ENCODE data around the gene PAPOLA. TPM values are rescaled to one million over a fixed set of nuclear protein-coding genes. Genes with fewer than 3 reads are reported as not detected.

PAPOLA gene
- total and polyA plus RNA-seq, 2 of the 4 experiments (the other 2 are of a cell fraction) = 73.8 to 128 TPM

DNA sequence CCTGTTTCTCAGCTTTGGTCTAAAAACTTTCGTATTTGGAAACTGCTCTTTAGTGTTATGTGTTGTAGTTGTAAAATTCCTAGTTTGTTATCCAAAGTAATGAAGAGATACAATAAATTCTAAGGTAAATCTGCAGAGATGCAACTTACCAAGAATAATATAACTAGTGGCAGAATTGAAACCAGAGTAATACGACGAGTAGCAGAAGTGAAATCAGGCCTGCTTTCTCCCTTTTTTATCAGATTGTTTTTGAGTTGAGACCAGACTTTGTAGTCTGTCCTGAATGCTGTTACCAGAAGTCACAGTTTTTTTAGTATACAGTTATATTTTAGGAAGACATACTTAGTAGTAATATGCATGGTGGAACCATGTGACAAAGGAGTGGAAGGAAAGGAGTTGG, 12.5 kb downstream of the PAPOLA start:
- in situ Hi-C loops (cut with MboI; ENCODE audit: low sequenced_read_pairs) = no loop called here
- dilution Hi-C loops (cut with HindIII; ENCODE audit: low sequenced_read_pairs, unreplicated experiment) = no loop called here
- ATAC-seq (ENCODE audit: low read depth) = no peak

More for the DNA sequence above, 12.5 kb downstream of the PAPOLA start:
- H2BK120ac ChIP-seq (ENCODE audit: low read depth, low read length) = no peak overlapping the region
- no peak overlapping the region for H2AK9ac ChIP-seq (replicated peaks; ENCODE audit: low read depth, low read length, poor library complexity)
- H3K27ac ChIP-seq (ENCODE audit: insufficient read depth, low read length) = no peak overlapping the region
- intact Hi-C loops (cut with micrococcal nuclease) = no loop called here
- H3K9me1 ChIP-seq (ENCODE audit: insufficient read depth, low read length) = peaks cover 2% of the 10 kb centered on the region; the same call in 1 of the 2 replicates
- H4K20me1 ChIP-seq (ENCODE audit: insufficient read depth, low read length) = peaks cover 91% of the 10 kb centered on the region
- H3K4me1 ChIP-seq (ENCODE audit: control insufficient read depth, insufficient read depth, low read length) = peaks cover 4% of the 10 kb centered on the region
- H2BK15ac ChIP-seq (ENCODE audit: low read depth, low read length) = no peak overlapping the region
- no peak overlapping the region for H4K8ac ChIP-seq (ENCODE audit: low read depth in 2 of 2, low read length in 2 of 2)
- POLR2A ChIA-PET (ENCODE audit: unreplicated experiment) = no interaction called here
- CTCF ChIA-PET = no interaction called here
- no peak overlapping the region for H2BK20ac ChIP-seq (ENCODE audit: low read depth, low read length)
- H3K36me3 ChIP-seq (ENCODE audit: control insufficient read depth, insufficient read depth, low read length) = no peaks in the 10 kb centered on the region
- H3K27me3 ChIP-seq (ENCODE audit: control insufficient read depth, insufficient read depth, low read length) = no peaks in the 10 kb centered on the region
- H3K14ac ChIP-seq (replicated peaks; ENCODE audit: low read depth, low read length) = no peak overlapping the region
- no peak overlapping the region for H3K4me3 ChIP-seq (ENCODE audit: insufficient read depth, low read depth, low read length)
- no peak overlapping the region for H3K56ac ChIP-seq (ENCODE audit: extremely low read depth, insufficient read depth, low read length)
- no peak for DNase-seq
- no peak overlapping the region for H4K91ac ChIP-seq (ENCODE audit: insufficient read depth, low read depth, low read length)
- no peak overlapping the region for H3K18ac ChIP-seq (ENCODE audit: low read depth, low read length)
- H3K23ac ChIP-seq (ENCODE audit: low read depth, low read length) = no peak overlapping the region
- WGBS, 2 experiments (ENCODE audit: extremely low coverage in 2 of 2, insufficient read length in 1 of 2) = no CpG with 5 or more reads among the region's 3 CpGs
- no peak overlapping the region for H4K5ac ChIP-seq (ENCODE audit: low read depth, low read length)
- no peak overlapping the region for H2BK5ac ChIP-seq (ENCODE audit: low read depth, low read length, poor library complexity, severe bottlenecking)
- BruUV-seq (replicated peaks) = no TSS peak
- H2AFZ ChIP-seq (replicated peaks; ENCODE audit: low read length, poor library complexity) = no peak overlapping the region
- no peak overlapping the region for H3K9ac ChIP-seq (ENCODE audit: low read depth, low read length)
- H3K79me1 ChIP-seq (ENCODE audit: low read depth in 1 of 2, low read length in 2 of 2) = peaks cover 1 to 32% of the 10 kb centered on the region in 2 experiments
- TF ChIP-seq, protein P1, sequence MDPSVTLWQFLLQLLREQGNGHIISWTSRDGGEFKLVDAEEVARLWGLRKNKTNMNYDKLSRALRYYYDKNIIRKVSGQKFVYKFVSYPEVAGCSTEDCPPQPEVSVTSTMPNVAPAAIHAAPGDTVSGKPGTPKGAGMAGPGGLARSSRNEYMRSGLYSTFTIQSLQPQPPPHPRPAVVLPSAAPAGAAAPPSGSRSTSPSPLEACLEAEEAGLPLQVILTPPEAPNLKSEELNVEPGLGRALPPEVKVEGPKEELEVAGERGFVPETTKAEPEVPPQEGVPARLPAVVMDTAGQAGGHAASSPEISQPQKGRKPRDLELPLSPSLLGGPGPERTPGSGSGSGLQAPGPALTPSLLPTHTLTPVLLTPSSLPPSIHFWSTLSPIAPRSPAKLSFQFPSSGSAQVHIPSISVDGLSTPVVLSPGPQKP (IDR thresholded peaks at IDR 0.05; ENCODE audit: borderline replicate concordance, low read depth, low read length) = no peak
- no peak for TF ChIP-seq MXI1 (IDR thresholded peaks at IDR 0.05; ENCODE audit: borderline replicate concordance, low read depth, low read length)
- TF ChIP-seq CEBPB (IDR thresholded peaks at IDR 0.05; ENCODE audit: low read depth, low read length) = no peak
- TF ChIP-seq NFE2L2 (IDR thresholded peaks at IDR 0.05; ENCODE audit: low read depth, low read length) = no peak
- no peak for TF ChIP-seq SMC3 (IDR thresholded peaks at IDR 0.05; ENCODE audit: low read depth, low read length)
- TF ChIP-seq, protein P2, sequence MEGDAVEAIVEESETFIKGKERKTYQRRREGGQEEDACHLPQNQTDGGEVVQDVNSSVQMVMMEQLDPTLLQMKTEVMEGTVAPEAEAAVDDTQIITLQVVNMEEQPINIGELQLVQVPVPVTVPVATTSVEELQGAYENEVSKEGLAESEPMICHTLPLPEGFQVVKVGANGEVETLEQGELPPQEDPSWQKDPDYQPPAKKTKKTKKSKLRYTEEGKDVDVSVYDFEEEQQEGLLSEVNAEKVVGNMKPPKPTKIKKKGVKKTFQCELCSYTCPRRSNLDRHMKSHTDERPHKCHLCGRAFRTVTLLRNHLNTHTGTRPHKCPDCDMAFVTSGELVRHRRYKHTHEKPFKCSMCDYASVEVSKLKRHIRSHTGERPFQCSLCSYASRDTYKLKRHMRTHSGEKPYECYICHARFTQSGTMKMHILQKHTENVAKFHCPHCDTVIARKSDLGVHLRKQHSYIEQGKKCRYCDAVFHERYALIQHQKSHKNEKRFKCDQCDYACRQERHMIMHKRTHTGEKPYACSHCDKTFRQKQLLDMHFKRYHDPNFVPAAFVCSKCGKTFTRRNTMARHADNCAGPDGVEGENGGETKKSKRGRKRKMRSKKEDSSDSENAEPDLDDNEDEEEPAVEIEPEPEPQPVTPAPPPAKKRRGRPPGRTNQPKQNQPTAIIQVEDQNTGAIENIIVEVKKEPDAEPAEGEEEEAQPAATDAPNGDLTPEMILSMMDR (conservative IDR thresholded peaks at IDR 0.05; ENCODE audit: low read depth, low read length) = no peak
- TF ChIP-seq MAFK (IDR thresholded peaks at IDR 0.05; ENCODE audit: low read depth, low read length) = no peak
- TF ChIP-seq BHLHE40 (IDR thresholded peaks at IDR 0.05; ENCODE audit: low read depth, low read length) = no peak
- no peak for TF ChIP-seq FOS (IDR thresholded peaks at IDR 0.05; ENCODE audit: low read depth, low read length)
- no peak for TF ChIP-seq RFX5 (IDR thresholded peaks at IDR 0.05; ENCODE audit: low read depth, low read length)
- no peak for TF ChIP-seq CHD1 (IDR thresholded peaks at IDR 0.05; ENCODE audit: low read depth, low read length)
- TF ChIP-seq, protein P3, sequence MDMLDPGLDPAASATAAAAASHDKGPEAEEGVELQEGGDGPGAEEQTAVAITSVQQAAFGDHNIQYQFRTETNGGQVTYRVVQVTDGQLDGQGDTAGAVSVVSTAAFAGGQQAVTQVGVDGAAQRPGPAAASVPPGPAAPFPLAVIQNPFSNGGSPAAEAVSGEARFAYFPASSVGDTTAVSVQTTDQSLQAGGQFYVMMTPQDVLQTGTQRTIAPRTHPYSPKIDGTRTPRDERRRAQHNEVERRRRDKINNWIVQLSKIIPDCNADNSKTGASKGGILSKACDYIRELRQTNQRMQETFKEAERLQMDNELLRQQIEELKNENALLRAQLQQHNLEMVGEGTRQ (IDR thresholded peaks at IDR 0.05; ENCODE audit: low read depth, low read length) = no peak
- no peak for TF ChIP-seq RAD21 (IDR thresholded peaks at IDR 0.05; ENCODE audit: low read length)
- no peak for TF ChIP-seq MAZ (IDR thresholded peaks at IDR 0.05; ENCODE audit: borderline replicate concordance, low read depth, low read length)
- no peak for TF ChIP-seq RCOR1 (IDR thresholded peaks at IDR 0.05; ENCODE audit: insufficient replicate concordance, low read length)
- no peak for TF ChIP-seq POLR2A (IDR thresholded peaks at IDR 0.05; ENCODE audit: low read depth, low read length)
- no peak overlapping the region for H3K4ac ChIP-seq (ENCODE audit: low read depth, low read length)
- H2AK5ac ChIP-seq (ENCODE audit: low read depth, low read length) = no peak overlapping the region
- H3K9me3 ChIP-seq (ENCODE audit: control insufficient read depth, insufficient read depth, low read length) = no peaks in the 10 kb centered on the region
- no peak overlapping the region for H3K4me2 ChIP-seq (ENCODE audit: low read depth, low read length)

All from IMR-90 (cell line).